Measurements from ENCODE around the gene ZNF446.

The ZNF446 gene

GRCh38 chr19:58516246-58516836, 40.2 kb downstream of the ZNF446 start:
- DNase-seq = no peak
- Mint-ChIP-seq H3K27me3 (no peaks in the 10 kb centered on the region), H3K4me1 (ENCODE audit: low read depth in 2 of 2) (peaks cover 40 to 43% of the 10 kb centered on the region in 2 donors), H3K4me3 (peak overlapping the region in 1 of 2 donors; percentile 64), H3K36me3 (ENCODE audit: insufficient read depth) (peaks cover 33% of the 10 kb centered on the region), H3K9me3 (no peaks in the 10 kb centered on the region), H3K27ac (peak overlapping the region in 1 of 2 donors; percentile 84)
- ATAC-seq (replicated peaks) = no peak

- no peak overlapping the region for H3K4me3 Mint-ChIP-seq
- peaks cover 40 to 43% of the 10 kb centered on the region in 2 donors for H3K4me1 Mint-ChIP-seq (ENCODE audit: low read depth in 2 of 2)
- no peak overlapping the region for H3K27ac Mint-ChIP-seq
- ATAC-seq (replicated peaks) = no peak
- no peak for DNase-seq
- H3K9me3 Mint-ChIP-seq = no peaks in the 10 kb centered on the region
- peaks cover 32% of the 10 kb centered on the region for H3K36me3 Mint-ChIP-seq (ENCODE audit: insufficient read depth)
- H3K27me3 Mint-ChIP-seq = no peaks in the 10 kb centered on the region
Observed at GRCh38 chr19:58516964-58517833, 41.0 kb downstream of the ZNF446 start.

GRCh38 chr19:58518256-58519086, 42.3 kb downstream of the ZNF446 start:
- no peak for DNase-seq
- Mint-ChIP-seq H3K9me3 (no peaks in the 10 kb centered on the region), H3K27ac (peak overlapping the region; percentile 99), H3K4me3 (peak overlapping the region; percentile 97 to 99), H3K4me1 (ENCODE audit: low read depth in 2 of 2) (peaks cover 42 to 43% of the 10 kb centered on the region in 2 donors), H3K27me3 (no peaks in the 10 kb centered on the region), H3K36me3 (ENCODE audit: insufficient read depth) (peaks cover 32% of the 10 kb centered on the region)
- no peak for ATAC-seq (replicated peaks)

- H3K27ac Mint-ChIP-seq = peak overlapping the region; percentile 99
- peak; percentile 25 to 37 (median 29) for DNase-seq
- H3K9me3 Mint-ChIP-seq = no peaks in the 10 kb centered on the region
- peak; percentile 17 for ATAC-seq (replicated peaks)
- H3K4me1 Mint-ChIP-seq (ENCODE audit: low read depth in 2 of 2) = peaks cover 39 to 40% of the 10 kb centered on the region in 2 donors
- peaks cover 32% of the 10 kb centered on the region for H3K36me3 Mint-ChIP-seq (ENCODE audit: insufficient read depth)
- H3K4me3 Mint-ChIP-seq = peak overlapping the region; percentile 97 to 99
- no peaks in the 10 kb centered on the region for H3K27me3 Mint-ChIP-seq
Observed at GRCh38 chr19:58519087-58519354, 42.9 kb downstream of the ZNF446 start.

GRCh38 chr19:58519355-58520256, 43.5 kb downstream of the ZNF446 start, which contains the start of gene ZBTB45:
ZBTB45 (minus strand) TSS chr19:58519810; CDS start chr19:58517673, 2,137 bp downstream.
- DNase-seq = peak; percentile 84 to 91 (median 90)
- H3K27ac Mint-ChIP-seq = peak within 1 kb of the TSS; percentile 99
- H3K36me3 Mint-ChIP-seq (ENCODE audit: insufficient read depth) = peaks cover 32% of the 10 kb centered on the region
- H3K9me3 Mint-ChIP-seq = no peaks in the 10 kb centered on the region
- H3K4me3 Mint-ChIP-seq = peak within 1 kb of the TSS; percentile 97 to 99
- no peaks in the 10 kb centered on the region for H3K27me3 Mint-ChIP-seq
- ATAC-seq (replicated peaks) = peak; percentile 79
- peaks cover 36 to 38% of the 10 kb centered on the region in 2 donors for H3K4me1 Mint-ChIP-seq (ENCODE audit: low read depth in 2 of 2)

- Mint-ChIP-seq H3K27me3 (no peaks in the 10 kb centered on the region), H3K4me3 (peak overlapping the region; percentile 97 to 99), H3K9me3 (no peaks in the 10 kb centered on the region), H3K27ac (peak overlapping the region; percentile 99), H3K36me3 (ENCODE audit: insufficient read depth) (peaks cover 29% of the 10 kb centered on the region), H3K4me1 (ENCODE audit: low read depth in 2 of 2) (peaks cover 36 to 37% of the 10 kb centered on the region in 2 donors)
- ATAC-seq (replicated peaks) = no peak
- DNase-seq = no peak
Observed at GRCh38 chr19:58520257-58520599, 44.1 kb downstream of the ZNF446 start.

- Mint-ChIP-seq H3K27me3 (no peaks in the 10 kb centered on the region), H3K4me1 (ENCODE audit: low read depth in 2 of 2) (peaks cover 25 to 28% of the 10 kb centered on the region in 2 donors), H3K9me3 (no peaks in the 10 kb centered on the region), H3K4me3 (no peak overlapping the region), H3K27ac (peak overlapping the region in 1 of 2 donors; percentile 38), H3K36me3 (ENCODE audit: insufficient read depth) (peaks cover 26% of the 10 kb centered on the region)
- ATAC-seq (replicated peaks) (no peak), DNase-seq (no peak)
Observed at GRCh38 chr19:58521651-58522050, 45.5 kb downstream of the ZNF446 start.

- DNase-seq (no peak), ATAC-seq (replicated peaks) (no peak)
- no peaks in the 10 kb centered on the region for H3K27me3 Mint-ChIP-seq
- H3K9me3 Mint-ChIP-seq = no peaks in the 10 kb centered on the region
- peaks cover 26% of the 10 kb centered on the region for H3K36me3 Mint-ChIP-seq (ENCODE audit: insufficient read depth)
- H3K27ac Mint-ChIP-seq = peak overlapping the region in 1 of 2 donors; percentile 46
- no peak overlapping the region for H3K4me3 Mint-ChIP-seq
- peaks cover 25 to 28% of the 10 kb centered on the region in 2 donors for H3K4me1 Mint-ChIP-seq (ENCODE audit: low read depth in 2 of 2)
Observed at GRCh38 chr19:58522709-58523108, 46.6 kb downstream of the ZNF446 start.

- DNase-seq = no peak
- Mint-ChIP-seq H3K4me3 (no peak overlapping the region), H3K27ac (no peak overlapping the region), H3K9me3 (no peaks in the 10 kb centered on the region), H3K4me1 (ENCODE audit: low read depth in 2 of 2) (no peaks in the 10 kb centered on the region), H3K27me3 (peaks cover 16% of the 10 kb centered on the region in 2 donors), H3K36me3 (ENCODE audit: insufficient read depth) (no peaks in the 10 kb centered on the region)
- ATAC-seq (replicated peaks) = no peak
Observed at GRCh38 chr19:58529405-58529804, 53.3 kb downstream of the ZNF446 start.

Data from effector memory CD8-positive, alpha-beta T cell (primary cell).